Caco-2 (cell line): ENCODE results near the gene CLPTM1. TPM values are rescaled to one million over a fixed set of nuclear protein-coding genes. Genes with fewer than 3 reads are reported as not detected.
"Not testable (repeated sequence)": the region's sequence is repeated elsewhere in the genome, so short reads cannot be mapped to it uniquely, and the experiment has no call there.

Experiments used
- BruUV-seq: library from RNA; stranded (reverse); fragments of 400-500 nt; replicated peaks from 2 replicates; lab custom pipeline; 2021; lab: Mats Ljungman, UMichigan
- CTCF ChIA-PET: fragments of 300-600 bp; sonication (Branson Sonifier 250); formaldehyde crosslinking; loops from one replicate; lab custom pipeline; 2022; ENCODE audit warnings: antibody characterized with exemption; lab: Charles Lee
- POLR2A ChIA-PET: fragments of 300-600 bp; sonication (Branson Sonifier 250); formaldehyde crosslinking; loops from one replicate; lab custom pipeline; 2022; ENCODE audit warnings: antibody characterized with exemption; lab: Charles Lee
- DNase-seq, 2 experiments: peaks; one replicate each; pipeline versions ENCODE4 v3.0.0 to v3.0.0-alpha.2; 2020 to 2022
- H3K27me3 ChIP-seq: replicated peaks from 2 replicates; pipeline ENCODE4 v1.6.0; 2011; ENCODE audit warnings: low read length; ENCODE audit not compliant: control insufficient read depth, insufficient read depth
- H3K36me3 ChIP-seq: 2 replicates; pipeline ENCODE4 v1.5.1; 2011; ENCODE audit warnings: low read length; ENCODE audit not compliant: control insufficient read depth, insufficient read depth
- H3K4me1 ChIP-seq: fragments of 250-450 bp; sonication (Bioruptor Pico); 2 replicates; pipeline ENCODE4 v1.5.1; 2020; ENCODE audit warnings: mild to moderate bottlenecking
- H3K4me3 ChIP-seq: 2 replicates; pipeline ENCODE4 v1.5.1; 2011; ENCODE audit warnings: low read depth, mild to moderate bottlenecking, control low read depth, low read length
- H3K9me3 ChIP-seq: fragments of 250-450 bp; sonication (Bioruptor Pico); 2 replicates; pipeline ENCODE4 v1.5.1; 2020; ENCODE audit warnings: mild to moderate bottlenecking, moderate library complexity
- H3K27ac Mint-ChIP-seq: one replicate; pipeline ENCODE4 v1.8.0; 2022; ENCODE audit warnings: mixed read lengths; ENCODE audit not compliant: unreplicated experiment
- H3K27me3 Mint-ChIP-seq: one replicate; pipeline ENCODE4 v1.8.0; 2022; ENCODE audit warnings: mixed read lengths; ENCODE audit not compliant: insufficient read depth, unreplicated experiment
- H3K36me3 Mint-ChIP-seq: one replicate; pipeline ENCODE4 v1.8.0; 2022; ENCODE audit warnings: mild to moderate bottlenecking, mixed read lengths; ENCODE audit not compliant: insufficient read depth, unreplicated experiment
- H3K4me1 Mint-ChIP-seq: one replicate; pipeline ENCODE4 v1.8.0; 2022; ENCODE audit warnings: low read depth, mixed read lengths; ENCODE audit not compliant: unreplicated experiment
- H3K4me3 Mint-ChIP-seq: one replicate; pipeline ENCODE4 v1.8.0; 2022; ENCODE audit warnings: mild to moderate bottlenecking, moderate library complexity, mixed read lengths; ENCODE audit not compliant: unreplicated experiment
- H3K9me3 Mint-ChIP-seq: one replicate; pipeline ENCODE4 v1.8.0; 2022; ENCODE audit warnings: mixed read lengths; ENCODE audit not compliant: unreplicated experiment
- intact Hi-C: fragments of 100-400 bp; cut with micrococcal nuclease; formaldehyde crosslinking; loops from one replicate; pipeline ENCODE4 v1.10.0; 2022; ENCODE audit not compliant: unreplicated experiment
- total RNA-seq: library from RNA; stranded (reverse); gene quantifications from 2 replicates; pipeline ENCODE4 v1.2.3, GENCODE V29; 2022
- TF ChIP-seq, protein P1 (sequence below), 2 experiments: fragments of 200-600 bp in 1 of 2; IDR thresholded peaks; 1 replicate in 1 of 2; 2 replicates in 1 of 2; pipeline versions ENCODE4 v1.5.1 to v1.8.0; 2011 to 2022; ENCODE audit warnings: antibody characterized with exemption in 1 of 2, control low read depth in 1 of 2, inconsistent platforms in 1 of 2, low read depth in 1 of 2, low read length in 1 of 2, mild to moderate bottlenecking in 1 of 2, moderate library complexity in 1 of 2; ENCODE audit not compliant: insufficient read depth in 1 of 2, severe bottlenecking in 1 of 2, unreplicated experiment in 1 of 2

Gene CLPTM1
- total RNA-seq, 1 experiment from 2014 or later = 144 TPM

DNA sequence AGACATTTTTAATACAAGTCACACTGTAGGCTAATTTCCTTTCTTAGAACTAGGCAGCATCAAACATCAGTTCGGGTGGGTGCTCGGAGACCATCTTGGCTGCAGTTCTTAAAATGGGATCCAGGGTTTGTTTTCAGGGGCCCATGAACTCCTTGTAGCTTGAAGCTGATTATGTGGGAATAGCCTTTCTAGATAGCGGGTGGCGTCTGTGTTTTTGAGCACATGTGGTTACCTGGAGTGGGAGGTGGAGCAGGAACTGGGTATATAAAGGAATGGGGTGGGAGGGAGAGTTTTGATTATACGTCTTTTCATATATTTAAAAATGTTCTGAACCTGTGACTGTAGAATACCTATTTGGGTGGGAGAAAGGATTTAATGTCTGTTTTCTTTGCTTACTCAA is 12.9 kb downstream of the CLPTM1 start:
- ChIA-PET POLR2A (no interaction called here), CTCF (no interaction called here)
- no peak overlapping the region for H3K4me3 ChIP-seq
- H3K27me3 Mint-ChIP-seq = no peaks in the 10 kb centered on the region
- no peak overlapping the region for H3K27ac Mint-ChIP-seq
- H3K36me3 ChIP-seq = no peaks in the 10 kb centered on the region; the same call in none of the 2 replicates
- intact Hi-C loops = no loop called here
- no peaks in the 10 kb centered on the region for H3K4me1 Mint-ChIP-seq
- H3K9me3 Mint-ChIP-seq = no peaks in the 10 kb centered on the region
- H3K36me3 Mint-ChIP-seq = peaks cover 63% of the 10 kb centered on the region
- no peaks in the 10 kb centered on the region for H3K27me3 ChIP-seq
- no peaks in the 10 kb centered on the region for H3K4me1 ChIP-seq
- no peaks in the 10 kb centered on the region for H3K9me3 ChIP-seq
- no peak for DNase-seq
- no TSS peak for BruUV-seq
- TF ChIP-seq, protein P1, sequence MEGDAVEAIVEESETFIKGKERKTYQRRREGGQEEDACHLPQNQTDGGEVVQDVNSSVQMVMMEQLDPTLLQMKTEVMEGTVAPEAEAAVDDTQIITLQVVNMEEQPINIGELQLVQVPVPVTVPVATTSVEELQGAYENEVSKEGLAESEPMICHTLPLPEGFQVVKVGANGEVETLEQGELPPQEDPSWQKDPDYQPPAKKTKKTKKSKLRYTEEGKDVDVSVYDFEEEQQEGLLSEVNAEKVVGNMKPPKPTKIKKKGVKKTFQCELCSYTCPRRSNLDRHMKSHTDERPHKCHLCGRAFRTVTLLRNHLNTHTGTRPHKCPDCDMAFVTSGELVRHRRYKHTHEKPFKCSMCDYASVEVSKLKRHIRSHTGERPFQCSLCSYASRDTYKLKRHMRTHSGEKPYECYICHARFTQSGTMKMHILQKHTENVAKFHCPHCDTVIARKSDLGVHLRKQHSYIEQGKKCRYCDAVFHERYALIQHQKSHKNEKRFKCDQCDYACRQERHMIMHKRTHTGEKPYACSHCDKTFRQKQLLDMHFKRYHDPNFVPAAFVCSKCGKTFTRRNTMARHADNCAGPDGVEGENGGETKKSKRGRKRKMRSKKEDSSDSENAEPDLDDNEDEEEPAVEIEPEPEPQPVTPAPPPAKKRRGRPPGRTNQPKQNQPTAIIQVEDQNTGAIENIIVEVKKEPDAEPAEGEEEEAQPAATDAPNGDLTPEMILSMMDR (IDR thresholded peaks at IDR 0.05; ENCODE audit: insufficient read depth in 1 of 2, low read depth in 1 of 2, low read length in 1 of 2, severe bottlenecking in 1 of 2, unreplicated experiment in 1 of 2) = no peak
- no peak overlapping the region for H3K4me3 Mint-ChIP-seq

DNA sequence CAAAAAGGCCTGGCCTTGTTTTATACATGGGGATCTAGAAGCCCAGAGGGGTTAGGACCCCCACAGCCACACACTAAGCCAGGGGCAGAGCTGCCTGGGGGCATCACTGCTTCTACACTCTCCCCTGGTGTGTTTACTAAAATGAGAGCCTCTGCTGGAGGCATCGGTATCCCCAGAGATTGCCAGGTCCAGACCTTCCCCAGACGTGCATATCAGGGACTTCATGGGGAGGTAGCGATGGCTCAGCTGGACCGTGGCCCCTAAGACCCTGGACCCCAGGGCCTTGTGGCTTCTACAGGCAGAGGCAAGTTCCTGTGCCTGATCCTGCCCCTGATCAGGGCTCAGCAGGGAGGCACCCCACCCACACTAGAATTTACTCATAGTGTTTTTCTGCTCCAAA is 13.5 kb downstream of the CLPTM1 start:
- no peak for DNase-seq
- Histone ChIP-seq H3K27me3 (no peaks in the 10 kb centered on the region), H3K9me3 (no peaks in the 10 kb centered on the region), H3K4me3 (no peak overlapping the region), H3K36me3 (no peaks in the 10 kb centered on the region; the same call in none of the 2 replicates), H3K4me1 (no peaks in the 10 kb centered on the region)
- intact Hi-C loops = no loop called here
- no TSS peak for BruUV-seq
- Mint-ChIP-seq H3K4me1 (no peaks in the 10 kb centered on the region), H3K27ac (no peak overlapping the region), H3K9me3 (no peaks in the 10 kb centered on the region), H3K4me3 (no peak overlapping the region), H3K36me3 (peaks cover 63% of the 10 kb centered on the region), H3K27me3 (no peaks in the 10 kb centered on the region)
- ChIA-PET POLR2A (no interaction called here), CTCF (no interaction called here)
- TF ChIP-seq, protein P1 (IDR thresholded peaks at IDR 0.05; ENCODE audit: insufficient read depth in 1 of 2, low read depth in 1 of 2, low read length in 1 of 2, severe bottlenecking in 1 of 2, unreplicated experiment in 1 of 2) = no peak

DNA sequence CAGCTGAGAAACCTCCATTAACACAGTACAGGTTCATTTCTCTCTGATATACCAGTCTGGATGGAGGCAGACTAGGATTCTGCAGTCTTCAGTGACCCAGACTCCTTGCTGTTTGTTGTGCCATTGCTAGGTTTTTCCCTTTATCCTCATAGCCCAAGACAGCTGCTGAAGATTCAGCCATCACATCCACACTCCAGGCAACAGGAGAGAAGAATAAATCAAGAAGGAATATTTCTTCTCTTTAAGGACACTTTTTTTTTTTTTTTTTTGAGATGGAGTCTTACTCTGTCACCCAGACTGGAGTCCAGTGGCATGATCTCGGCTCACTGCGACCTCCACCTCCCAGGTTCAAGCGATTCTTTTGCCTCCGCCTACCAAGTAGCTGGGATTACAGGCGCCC is 14.3 kb downstream of the CLPTM1 start:
- Histone ChIP-seq H3K4me1 (no peaks in the 10 kb centered on the region), H3K4me3 (no peak overlapping the region), H3K9me3 (no peaks in the 10 kb centered on the region), H3K27me3 (no peaks in the 10 kb centered on the region), H3K36me3 (no peaks in the 10 kb centered on the region; the same call in none of the 2 replicates)
- Mint-ChIP-seq H3K27me3 (no peaks in the 10 kb centered on the region), H3K4me1 (no peaks in the 10 kb centered on the region), H3K4me3 (no peak overlapping the region), H3K36me3 (peaks cover 63% of the 10 kb centered on the region), H3K9me3 (no peaks in the 10 kb centered on the region), H3K27ac (no peak overlapping the region)
- no TSS peak for BruUV-seq
- intact Hi-C loops = no loop called here
- TF ChIP-seq, protein P1 (IDR thresholded peaks at IDR 0.05; ENCODE audit: insufficient read depth in 1 of 2, low read depth in 1 of 2, low read length in 1 of 2, severe bottlenecking in 1 of 2, unreplicated experiment in 1 of 2) = no peak
- DNase-seq = no peak
- CTCF ChIA-PET = no interaction called here
- POLR2A ChIA-PET = no interaction called here

DNA sequence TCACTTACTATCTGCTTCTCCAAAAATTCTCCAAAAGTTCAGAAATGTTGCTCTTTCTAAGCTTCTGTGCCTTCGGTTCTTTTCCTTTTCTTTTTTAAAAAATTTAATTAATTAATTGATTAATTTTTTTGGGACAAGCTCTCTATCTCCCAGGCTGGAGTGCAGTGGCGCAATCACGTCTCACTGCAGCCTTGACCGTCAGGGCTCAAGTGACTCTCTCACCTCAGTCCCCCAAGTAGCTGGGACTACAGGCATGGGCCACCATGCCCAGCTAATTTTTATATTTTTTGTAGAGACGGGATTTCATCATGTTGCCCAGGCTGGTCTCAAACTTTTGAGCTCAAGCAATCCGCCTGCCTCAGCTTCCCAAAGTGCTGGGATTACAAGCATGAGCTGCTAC is 16.3 kb downstream of the CLPTM1 start:
- CTCF ChIA-PET = interaction anchor here (0.7 kb wide), 2 partner anchors 60 to 982 kb away, joined by 4 read pairs; no protein-coding TSS in a partner anchor
- H3K4me3 Mint-ChIP-seq, H3K9me3 Mint-ChIP-seq, DNase-seq, H3K4me3 ChIP-seq, BruUV-seq, H3K27me3 ChIP-seq, H3K4me1 Mint-ChIP-seq, H3K4me1 ChIP-seq, H3K9me3 ChIP-seq, H3K27me3 Mint-ChIP-seq, H3K27ac Mint-ChIP-seq, POLR2A ChIA-PET, H3K36me3 ChIP-seq, intact Hi-C loops: not testable (repeated sequence)
- peaks cover 66% of the 10 kb centered on the region for H3K36me3 Mint-ChIP-seq
